ENCODE data around the gene TFAP2A. TPM values are rescaled to one million over a fixed set of nuclear protein-coding genes. Genes with fewer than 3 reads are reported as not detected.

Gene TFAP2A
- total and polyA plus RNA-seq, 7 donors, result 0.13 to 0.36 (median 0.27) TPM; not detected in 2

DNA sequence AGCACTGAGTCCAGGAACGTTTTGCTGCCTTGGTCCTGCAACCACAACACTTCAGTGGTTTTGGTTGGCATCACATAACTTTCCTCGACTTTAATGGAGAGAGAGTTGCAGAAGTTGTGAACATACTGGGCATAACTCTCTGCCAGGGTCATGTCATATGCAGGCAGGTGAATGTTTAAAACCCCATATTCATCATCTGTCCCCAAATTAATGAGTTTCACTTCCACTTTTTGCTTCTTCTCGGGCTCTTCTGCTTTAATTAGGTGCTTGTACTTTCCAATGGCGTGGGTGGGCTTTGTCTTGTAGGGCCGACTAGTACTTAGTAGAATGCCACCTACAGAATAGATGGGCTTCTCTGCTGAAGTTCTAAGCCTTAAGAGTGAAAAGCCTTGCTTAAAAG, 45.2 kb upstream of the TFAP2A start:
- Histone ChIP-seq H3K4me1 (no peaks in the 10 kb centered on the region), H3K4me3 (no peak overlapping the region), H3K27me3 (no peaks in the 10 kb centered on the region), H3K9me3 (no peaks in the 10 kb centered on the region), H3K36me3 (no peaks in the 10 kb centered on the region), H3K27ac (no peak overlapping the region)
- WGBS, 2 donors, result 63 to 65% methylated on average over 5 of the region's 5 CpGs
- no peak for DNase-seq
- intact Hi-C loops (cut with DNase I), result no loop called here
- TF ChIP-seq POLR2AphosphoS5 (IDR thresholded peaks at IDR 0.05) (no peak), POLR2A (IDR thresholded peaks at IDR 0.05) (no peak), EP300 (IDR thresholded peaks at IDR 0.05) (no peak)
- TF ChIP-seq, protein P1, sequence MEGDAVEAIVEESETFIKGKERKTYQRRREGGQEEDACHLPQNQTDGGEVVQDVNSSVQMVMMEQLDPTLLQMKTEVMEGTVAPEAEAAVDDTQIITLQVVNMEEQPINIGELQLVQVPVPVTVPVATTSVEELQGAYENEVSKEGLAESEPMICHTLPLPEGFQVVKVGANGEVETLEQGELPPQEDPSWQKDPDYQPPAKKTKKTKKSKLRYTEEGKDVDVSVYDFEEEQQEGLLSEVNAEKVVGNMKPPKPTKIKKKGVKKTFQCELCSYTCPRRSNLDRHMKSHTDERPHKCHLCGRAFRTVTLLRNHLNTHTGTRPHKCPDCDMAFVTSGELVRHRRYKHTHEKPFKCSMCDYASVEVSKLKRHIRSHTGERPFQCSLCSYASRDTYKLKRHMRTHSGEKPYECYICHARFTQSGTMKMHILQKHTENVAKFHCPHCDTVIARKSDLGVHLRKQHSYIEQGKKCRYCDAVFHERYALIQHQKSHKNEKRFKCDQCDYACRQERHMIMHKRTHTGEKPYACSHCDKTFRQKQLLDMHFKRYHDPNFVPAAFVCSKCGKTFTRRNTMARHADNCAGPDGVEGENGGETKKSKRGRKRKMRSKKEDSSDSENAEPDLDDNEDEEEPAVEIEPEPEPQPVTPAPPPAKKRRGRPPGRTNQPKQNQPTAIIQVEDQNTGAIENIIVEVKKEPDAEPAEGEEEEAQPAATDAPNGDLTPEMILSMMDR (IDR thresholded peaks at IDR 0.05), result no peak

DNA sequence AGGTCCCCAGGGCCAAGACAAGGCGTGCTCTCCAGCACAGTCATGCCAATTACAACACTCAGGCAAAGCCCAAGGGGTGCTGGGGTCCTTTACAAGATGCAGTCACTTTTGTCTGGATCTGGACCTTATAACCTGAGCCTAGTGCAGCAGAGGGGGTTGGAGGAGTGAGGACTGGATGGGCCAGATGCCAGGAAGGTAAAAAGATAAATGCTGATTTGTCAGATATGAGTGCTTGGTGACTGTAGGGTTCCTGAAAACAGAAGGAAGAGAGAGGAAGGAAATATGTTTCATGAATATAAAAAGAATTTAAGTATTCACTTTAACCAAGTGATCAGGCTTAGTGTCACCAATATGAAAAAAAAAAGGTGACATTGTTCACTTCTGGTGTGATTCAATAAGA, 43.4 kb upstream of the TFAP2A start:
- 77 to 83% methylated on average over 1 of the region's 1 CpG for WGBS, 2 donors
- intact Hi-C loops (cut with DNase I), result no loop called here

DNA sequence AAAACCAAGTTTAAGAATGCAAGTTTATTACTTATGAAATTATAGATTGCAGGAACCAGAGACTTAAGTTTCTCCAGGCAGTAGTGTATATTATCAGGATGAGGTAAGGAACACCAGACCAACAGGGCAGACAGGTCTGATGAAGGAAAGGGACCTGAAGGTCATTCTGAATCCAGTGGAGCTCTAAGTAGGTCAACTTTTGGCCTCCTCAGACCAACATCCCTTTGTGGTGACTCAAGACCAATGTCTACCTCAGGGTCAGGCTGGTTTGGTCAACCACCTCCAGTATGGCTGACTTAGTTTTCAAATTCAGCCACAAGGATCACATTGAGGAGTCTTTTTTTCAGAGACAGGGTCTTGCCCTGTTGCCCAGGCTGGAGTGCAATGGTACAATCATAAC, 38.7 kb upstream of the TFAP2A start:
- DNase-seq, result no peak
- TF ChIP-seq, protein P1 (IDR thresholded peaks at IDR 0.05), result no peak
- TF ChIP-seq EP300 (IDR thresholded peaks at IDR 0.05), result no peak
- no peak for TF ChIP-seq POLR2AphosphoS5 (IDR thresholded peaks at IDR 0.05)
- no peak for TF ChIP-seq POLR2A (IDR thresholded peaks at IDR 0.05)

More for the DNA sequence above, 43.4 kb upstream of the TFAP2A start:
- no peaks in the 10 kb centered on the region for H3K36me3 ChIP-seq
- TF ChIP-seq POLR2AphosphoS5 (IDR thresholded peaks at IDR 0.05) (no peak), EP300 (IDR thresholded peaks at IDR 0.05) (no peak)
- H3K4me1 ChIP-seq, result no peaks in the 10 kb centered on the region
- H3K27ac ChIP-seq, result no peak overlapping the region
- H3K9me3 ChIP-seq, result no peaks in the 10 kb centered on the region
- no peak for DNase-seq
- H3K27me3 ChIP-seq, result no peaks in the 10 kb centered on the region
- H3K4me3 ChIP-seq, result no peak overlapping the region

DNA sequence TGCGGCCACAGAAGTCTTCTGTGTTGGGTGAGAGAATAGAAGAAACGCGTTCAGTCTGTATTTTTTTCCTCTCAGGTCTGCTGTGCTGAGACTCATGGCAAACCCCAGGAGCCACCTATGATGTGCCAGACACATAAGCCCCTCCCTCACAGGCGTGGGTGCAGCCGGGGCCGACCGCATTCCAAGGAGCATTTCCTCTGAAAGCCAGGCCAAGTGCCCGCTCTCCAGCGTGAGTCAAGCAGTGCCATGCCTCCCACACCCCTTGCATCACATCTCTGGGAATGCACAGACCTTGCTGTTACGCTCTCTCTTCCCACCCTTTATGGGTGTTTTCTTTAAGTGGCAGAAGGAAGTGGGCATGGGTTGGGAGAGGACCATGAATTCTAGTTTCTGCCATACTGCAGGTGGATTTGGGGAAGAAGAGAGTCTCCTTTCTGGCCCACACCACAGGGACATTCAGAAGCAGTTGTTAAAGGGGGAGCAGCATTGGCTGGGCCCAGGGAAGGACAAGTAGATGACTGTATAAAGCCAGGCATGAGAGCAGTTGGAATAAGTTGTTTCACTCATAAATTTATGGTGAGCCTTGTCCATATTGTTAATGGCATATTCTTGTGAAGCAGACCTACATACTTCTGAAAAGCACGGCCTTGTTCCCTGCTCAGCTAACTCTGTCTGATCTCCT, 37.1 kb upstream of the TFAP2A start:
- Histone ChIP-seq H3K9me3 (no peaks in the 10 kb centered on the region), H3K36me3 (no peaks in the 10 kb centered on the region), H3K4me3 (no peak overlapping the region), H3K27ac (no peak overlapping the region), H3K27me3 (no peaks in the 10 kb centered on the region), H3K4me1 (peaks cover 0 to 6% (median 0%) of the 10 kb centered on the region in 4 donors)
- TF ChIP-seq EP300 (IDR thresholded peaks at IDR 0.05) (no peak), POLR2A (IDR thresholded peaks at IDR 0.05) (no peak), POLR2AphosphoS5 (IDR thresholded peaks at IDR 0.05) (no peak)
- TF ChIP-seq, protein P1 (IDR thresholded peaks at IDR 0.05), result no peak
- intact Hi-C loops (cut with DNase I), result no loop called here
- WGBS, 2 donors, result 41 to 60% methylated on average over 11 of the region's 11 CpGs
- no peak for DNase-seq

More for the DNA sequence above, 38.7 kb upstream of the TFAP2A start:
- Histone ChIP-seq H3K27me3 (no peaks in the 10 kb centered on the region), H3K4me1 (peaks cover 0 to 6% (median 0%) of the 10 kb centered on the region in 4 donors), H3K27ac (no peak overlapping the region), H3K4me3 (no peak overlapping the region), H3K36me3 (no peaks in the 10 kb centered on the region), H3K9me3 (no peaks in the 10 kb centered on the region)
- intact Hi-C loops (cut with DNase I), result no loop called here

DNA sequence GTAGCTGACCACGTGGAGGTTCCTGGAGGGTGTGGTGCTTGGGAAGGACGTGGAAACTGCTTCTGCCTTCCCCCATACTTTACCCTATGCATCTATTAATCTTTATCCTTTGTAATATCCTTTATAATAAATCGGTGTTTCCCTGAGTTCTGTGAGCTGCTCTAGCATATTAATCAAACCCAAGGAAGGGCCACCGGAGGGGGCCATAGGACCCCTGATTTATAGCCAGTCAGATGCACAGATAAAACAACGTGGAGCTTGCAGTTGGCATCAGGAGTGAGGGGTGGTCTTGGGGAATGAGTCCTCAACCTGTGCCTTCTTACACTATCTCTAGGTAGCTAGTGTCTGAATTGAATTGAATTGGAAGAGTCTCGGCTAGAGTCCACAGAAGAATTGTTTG, 36.5 kb upstream of the TFAP2A start:
- H3K4me3 ChIP-seq, result no peak overlapping the region
- DNase-seq, result no peak
- H3K9me3 ChIP-seq, result no peaks in the 10 kb centered on the region
- H3K4me1 ChIP-seq, result peaks cover 0 to 6% (median 0%) of the 10 kb centered on the region in 4 donors
- no peaks in the 10 kb centered on the region for H3K27me3 ChIP-seq
- TF ChIP-seq POLR2AphosphoS5 (IDR thresholded peaks at IDR 0.05) (no peak), POLR2A (IDR thresholded peaks at IDR 0.05) (no peak), EP300 (IDR thresholded peaks at IDR 0.05) (no peak)
- TF ChIP-seq, protein P1 (IDR thresholded peaks at IDR 0.05), result no peak
- H3K36me3 ChIP-seq, result no peaks in the 10 kb centered on the region
- intact Hi-C loops (cut with DNase I), result no loop called here
- no peak overlapping the region for H3K27ac ChIP-seq
- 50 to 62% methylated on average over 6 of the region's 6 CpGs for WGBS, 2 donors
